Ectodermal cell (in vitro differentiated cells): Measurements from ENCODE around the gene ZFYVE19.

Experiments
- H3K27ac ChIP-seq: 2 replicates; pipeline ENCODE4 v1.7.0; 2013; ENCODE audit warnings: mild to moderate bottlenecking, low read depth, low read length; ENCODE audit not compliant: insufficient read depth, poor library complexity, severe bottlenecking
- H3K27me3 ChIP-seq: 2 replicates; pipeline ENCODE4 v1.7.0; 2013; ENCODE audit warnings: mild to moderate bottlenecking, low read length; ENCODE audit not compliant: insufficient read depth, control insufficient read depth, poor library complexity, severe bottlenecking
- H3K36me3 ChIP-seq: one replicate; pipeline ENCODE4 v1.7.0; 2013; ENCODE audit warnings: low read length; ENCODE audit not compliant: control insufficient read depth, insufficient read depth
- H3K4me1 ChIP-seq: one replicate; pipeline ENCODE4 v1.7.0; 2013; ENCODE audit warnings: low read length; ENCODE audit not compliant: control insufficient read depth, insufficient read depth
- H3K4me3 ChIP-seq: 2 replicates; pipeline ENCODE4 v1.7.0; 2013; ENCODE audit warnings: low read depth, low read length, control low read depth; ENCODE audit not compliant: insufficient read depth
- H3K9me3 ChIP-seq: 2 replicates; pipeline ENCODE4 v1.7.0; 2013; ENCODE audit warnings: mild to moderate bottlenecking, low read length, moderate library complexity; ENCODE audit not compliant: control insufficient read depth
- WGBS, 2 experiments: methylation state at CpG; one replicate each; pipeline ENCODE4 v1.1.7; 2013; ENCODE audit warnings: missing lambda C conversion rate in 2 of 2; 5-methylcytosine and 5-hydroxymethylcytosine counted together

ZFYVE19 gene

DNA sequence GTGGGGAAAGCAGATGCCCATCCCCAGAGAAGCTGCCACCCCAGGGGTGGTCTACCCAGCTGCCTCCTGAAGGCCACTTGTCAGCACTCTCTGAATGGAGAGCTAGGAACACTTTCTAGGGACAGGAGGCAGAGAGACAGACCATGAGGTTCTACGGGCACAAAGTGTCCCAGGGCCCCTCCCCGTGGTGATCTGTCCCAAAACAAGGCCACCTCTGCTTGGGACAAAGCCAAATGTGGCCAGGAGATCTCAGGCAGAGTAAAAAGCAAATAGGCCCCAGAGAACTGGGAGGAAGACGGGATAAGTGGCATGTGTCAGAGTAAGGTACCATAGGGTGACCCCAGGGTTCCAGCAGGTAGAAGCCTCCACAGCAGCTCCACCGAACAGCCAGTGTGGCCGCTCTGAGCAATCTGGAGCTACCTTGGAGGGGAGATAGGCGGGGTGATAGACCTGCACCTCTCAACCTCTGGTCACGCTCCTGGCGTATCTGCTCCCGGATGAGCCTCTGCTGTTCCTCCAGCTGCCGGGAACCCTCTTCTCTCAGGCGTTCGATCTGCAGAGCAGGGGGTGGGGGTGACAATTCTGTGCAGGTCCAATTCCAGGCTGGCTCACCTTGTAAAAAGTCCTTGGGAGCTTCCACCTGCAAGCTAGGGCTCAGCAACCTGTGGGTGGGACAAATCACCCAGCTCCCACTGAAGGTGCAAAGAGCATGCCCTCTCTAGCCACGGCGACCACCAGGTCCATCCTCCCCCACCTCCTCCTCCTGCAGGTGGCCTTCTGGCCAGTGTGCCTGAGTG, 31.0 kb upstream of the ZFYVE19 start:
- Histone ChIP-seq H3K27ac (no peak overlapping the region), H3K27me3 (no peaks in the 10 kb centered on the region), H3K9me3 (no peaks in the 10 kb centered on the region), H3K36me3 (peaks cover 28% of the 10 kb centered on the region), H3K4me3 (no peak overlapping the region), H3K4me1 (no peaks in the 10 kb centered on the region)
- WGBS, 2 experiments, result 95 to 96% methylated on average over 14 of the region's 14 CpGs

DNA sequence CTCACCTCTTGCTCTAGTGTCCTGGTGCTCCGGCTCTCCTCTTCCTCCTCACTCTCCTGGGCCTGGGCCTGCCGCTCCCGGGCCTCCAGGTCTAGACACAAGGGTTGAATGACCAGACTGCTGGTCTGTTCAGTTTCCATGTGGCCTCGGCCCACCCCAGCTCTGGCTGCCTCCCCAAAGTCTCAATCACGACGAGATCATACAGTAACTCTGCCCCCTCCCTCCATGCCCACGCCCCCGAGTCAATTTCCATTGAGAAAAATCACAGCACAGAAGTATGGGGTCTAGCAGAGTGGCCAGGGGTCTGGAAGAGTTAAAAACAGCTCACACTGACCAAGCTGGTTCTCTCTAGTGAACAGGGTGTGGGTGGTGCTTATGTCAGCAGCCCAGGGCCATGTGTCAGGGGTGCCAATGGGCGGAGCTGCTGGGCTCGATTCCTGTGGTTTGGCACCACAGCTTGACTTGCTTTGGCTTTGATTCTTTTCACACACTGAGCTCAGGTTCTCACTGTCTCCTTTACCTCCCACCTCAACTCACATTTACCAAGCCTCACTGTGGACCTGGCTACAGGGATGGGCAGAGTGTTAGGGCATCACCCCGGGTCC, 30.2 kb upstream of the ZFYVE19 start:
- no peak overlapping the region for H3K27ac ChIP-seq

DNA sequence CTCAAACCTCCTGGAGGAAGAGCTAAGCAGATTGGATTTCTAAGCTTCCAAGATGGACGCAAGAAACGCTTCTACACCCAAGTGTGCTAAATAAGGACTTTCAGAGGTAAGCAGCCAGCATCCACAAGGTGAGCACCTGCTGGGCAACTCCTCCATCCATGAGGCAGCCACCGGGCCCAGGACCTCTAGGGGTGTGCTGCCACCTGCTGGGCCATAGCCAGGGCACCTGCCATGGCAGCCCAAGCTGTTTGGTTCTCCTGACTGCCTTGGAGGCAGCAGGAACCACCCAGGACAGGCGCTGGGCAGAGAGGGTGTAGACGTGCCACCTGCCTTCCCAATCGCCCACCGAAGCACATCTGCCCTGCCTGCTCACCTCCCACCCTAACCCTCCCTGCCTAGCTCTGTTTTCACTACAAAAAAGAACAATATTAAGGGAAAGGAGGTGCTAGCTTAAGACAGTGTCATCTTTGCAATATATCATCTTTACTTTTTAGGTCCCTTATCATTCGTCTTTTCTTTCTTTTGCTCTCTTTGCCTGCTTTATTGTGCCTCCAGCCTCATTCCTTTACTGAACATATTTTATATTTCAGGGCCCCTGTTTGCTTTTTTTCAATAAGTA, 24.2 kb upstream of the ZFYVE19 start:
- Histone ChIP-seq H3K36me3 (peaks cover 11% of the 10 kb centered on the region), H3K27ac (peak overlapping the region; percentile 6), H3K27me3 (no peaks in the 10 kb centered on the region), H3K4me1 (no peaks in the 10 kb centered on the region), H3K4me3 (no peak overlapping the region), H3K9me3 (no peaks in the 10 kb centered on the region)
- WGBS, 2 experiments, result 76 to 78% methylated on average over 8 of the region's 8 CpGs

More for the DNA sequence above, 30.2 kb upstream of the ZFYVE19 start:
- WGBS, 2 experiments, result 94% methylated on average over 11 of the region's 11 CpGs
- Histone ChIP-seq H3K4me1 (no peaks in the 10 kb centered on the region), H3K27me3 (no peaks in the 10 kb centered on the region), H3K9me3 (no peaks in the 10 kb centered on the region), H3K36me3 (peaks cover 28% of the 10 kb centered on the region), H3K4me3 (no peak overlapping the region)

DNA sequence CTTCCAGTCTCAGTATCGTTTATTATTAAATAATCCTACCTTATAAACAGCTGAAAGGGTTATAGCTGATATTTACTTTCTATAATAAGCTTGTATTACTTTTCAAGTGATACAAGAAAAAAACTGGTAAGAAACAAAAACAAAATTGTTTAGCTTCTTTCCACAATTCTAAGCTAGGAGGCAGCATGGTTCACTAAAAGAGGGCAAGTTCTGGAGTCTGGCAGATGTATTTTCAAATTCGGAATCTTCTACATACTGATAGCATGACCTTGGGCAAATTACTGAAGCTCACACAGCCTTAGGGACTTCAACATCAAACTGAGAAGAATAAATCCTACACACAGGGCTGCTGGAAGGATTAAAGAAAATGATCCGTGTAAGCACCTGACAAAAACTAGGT, 21.7 kb upstream of the ZFYVE19 start:
- H3K36me3 ChIP-seq, result no peaks in the 10 kb centered on the region
- H3K27me3 ChIP-seq, result no peaks in the 10 kb centered on the region
- 88 to 96% methylated on average over 2 of the region's 3 CpGs for WGBS, 2 experiments
- no peak overlapping the region for H3K4me3 ChIP-seq
- no peaks in the 10 kb centered on the region for H3K9me3 ChIP-seq
- no peaks in the 10 kb centered on the region for H3K4me1 ChIP-seq
- H3K27ac ChIP-seq, result no peak overlapping the region

DNA sequence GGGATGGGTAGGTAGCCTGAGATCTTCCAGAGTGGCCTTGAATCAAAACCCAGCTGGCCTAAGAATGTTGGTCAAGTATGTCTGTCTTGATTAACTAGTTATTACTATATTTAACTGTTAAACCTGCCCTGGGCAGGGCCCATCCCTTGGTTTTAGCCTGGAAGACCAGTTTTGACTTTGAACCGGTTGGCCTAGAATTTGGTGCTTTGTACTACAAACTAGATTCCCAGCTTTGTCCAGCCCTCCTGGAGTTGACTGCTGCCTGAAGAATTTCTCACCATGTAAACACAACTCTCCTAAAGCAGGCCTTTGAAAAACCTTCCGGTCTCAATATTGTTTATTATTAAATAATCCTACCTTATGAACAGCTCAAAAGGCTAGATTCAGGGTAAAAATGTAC, 21.1 kb upstream of the ZFYVE19 start:
- Histone ChIP-seq H3K27ac (no peak overlapping the region), H3K27me3 (no peaks in the 10 kb centered on the region), H3K4me1 (no peaks in the 10 kb centered on the region), H3K9me3 (no peaks in the 10 kb centered on the region), H3K36me3 (no peaks in the 10 kb centered on the region), H3K4me3 (no peak overlapping the region)
- 89 to 97% methylated on average over 1 to 2 of the region's 2 CpGs for WGBS, 2 experiments

DNA sequence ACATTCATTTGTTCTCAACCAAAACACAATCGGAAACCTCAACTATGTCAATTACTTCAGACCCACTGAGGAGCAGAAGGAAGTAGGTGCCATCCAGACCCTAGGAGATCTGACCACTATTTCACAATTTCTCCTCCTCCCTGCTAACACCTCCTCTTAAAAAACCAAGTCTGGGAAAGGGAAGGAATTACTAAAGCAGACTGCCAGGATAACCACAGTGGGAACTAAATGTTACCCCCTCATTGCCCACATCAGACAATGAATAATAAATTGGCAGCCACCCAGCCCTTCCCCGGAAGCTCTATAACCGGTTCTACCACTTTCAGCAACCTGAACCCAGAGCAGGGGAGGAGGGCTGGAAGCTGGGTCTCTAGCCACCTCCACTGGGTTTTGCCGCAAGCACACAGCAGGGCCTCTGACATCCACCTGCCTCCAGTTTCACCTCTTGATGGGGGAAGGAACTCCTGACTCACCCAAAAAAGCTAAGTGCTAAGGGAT, 19.5 kb upstream of the ZFYVE19 start:
- 55 to 70% methylated on average over 4 of the region's 4 CpGs for WGBS, 2 experiments
- no peaks in the 10 kb centered on the region for H3K27me3 ChIP-seq
- no peaks in the 10 kb centered on the region for H3K36me3 ChIP-seq
- no peaks in the 10 kb centered on the region for H3K9me3 ChIP-seq
- H3K4me3 ChIP-seq, result no peak overlapping the region
- H3K27ac ChIP-seq, result no peak overlapping the region
- no peaks in the 10 kb centered on the region for H3K4me1 ChIP-seq

DNA sequence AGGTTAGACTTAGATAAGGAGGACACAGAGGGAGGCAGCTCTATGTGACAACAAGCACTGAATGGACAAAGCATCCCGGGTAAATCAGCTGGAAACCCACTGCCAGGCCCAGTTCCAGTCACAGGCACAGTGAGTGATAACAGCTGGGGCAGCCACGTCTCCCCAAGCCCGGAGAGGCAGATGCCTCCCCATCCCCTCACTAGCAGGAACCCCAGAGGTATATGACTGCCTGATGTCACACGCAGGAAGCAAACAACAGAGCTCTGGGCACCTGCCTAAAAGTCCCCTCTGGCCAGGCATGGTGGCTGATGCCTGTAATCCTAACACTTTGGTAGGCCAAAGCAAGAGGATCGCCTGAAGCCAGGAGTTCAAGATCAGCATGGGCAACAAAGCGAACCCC, 18.9 kb upstream of the ZFYVE19 start:
- H3K27ac ChIP-seq, result no peak overlapping the region

DNA sequence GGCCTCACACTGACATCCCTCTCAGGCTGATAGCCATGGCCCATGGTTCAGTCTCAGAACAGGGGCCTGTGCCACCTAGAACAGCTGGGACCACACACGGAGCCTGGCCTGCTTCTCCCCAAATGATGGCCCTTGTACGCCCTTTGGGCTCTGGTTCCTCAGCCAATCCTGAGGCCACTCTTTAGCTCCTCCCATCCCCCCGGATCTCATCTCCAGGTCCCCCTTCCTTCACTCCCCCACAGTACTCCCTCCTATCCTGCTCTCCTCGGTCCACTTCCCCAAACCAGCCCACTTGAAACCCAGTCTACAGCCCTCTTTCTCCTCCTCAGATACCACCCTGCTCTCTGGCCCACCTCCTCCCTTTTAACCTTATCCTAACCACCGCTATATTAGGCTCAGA, 17.8 kb upstream of the ZFYVE19 start:
- WGBS, 2 experiments, result 89 to 94% methylated on average over 5 of the region's 5 CpGs
- no peak overlapping the region for H3K4me3 ChIP-seq

More for the DNA sequence above, 18.9 kb upstream of the ZFYVE19 start:
- H3K27me3 ChIP-seq, result no peaks in the 10 kb centered on the region
- H3K4me1 ChIP-seq, result no peaks in the 10 kb centered on the region
- 73 to 80% methylated on average over 6 of the region's 6 CpGs for WGBS, 2 experiments
- H3K4me3 ChIP-seq, result no peak overlapping the region
- no peaks in the 10 kb centered on the region for H3K9me3 ChIP-seq
- no peaks in the 10 kb centered on the region for H3K36me3 ChIP-seq

DNA sequence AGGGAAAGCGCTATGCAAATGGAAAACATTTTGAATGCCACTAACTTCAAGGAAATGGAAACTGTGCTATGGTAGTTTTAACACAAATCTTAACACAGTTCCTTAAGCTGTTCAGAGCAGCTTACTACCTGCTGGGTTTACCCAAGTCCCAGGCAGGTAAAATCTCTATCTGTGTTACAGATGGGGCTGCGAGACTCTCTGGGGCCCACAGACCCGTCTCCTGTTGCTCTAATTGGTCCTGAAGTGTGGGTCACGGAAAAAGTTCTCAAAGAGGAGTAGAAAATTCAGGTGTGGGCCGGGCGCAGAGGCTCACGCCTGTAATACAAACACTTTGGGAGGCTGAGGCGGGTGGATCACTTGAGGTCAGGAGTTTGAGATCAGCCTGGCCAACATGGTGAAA, 16.9 kb upstream of the ZFYVE19 start:
- H3K4me3 ChIP-seq, result no peak overlapping the region
- no peaks in the 10 kb centered on the region for H3K9me3 ChIP-seq
- 92 to 93% methylated on average over 7 to 8 of the region's 8 CpGs for WGBS, 2 experiments
- no peaks in the 10 kb centered on the region for H3K36me3 ChIP-seq
- H3K27ac ChIP-seq, result no peak overlapping the region
- H3K27me3 ChIP-seq, result no peaks in the 10 kb centered on the region
- no peaks in the 10 kb centered on the region for H3K4me1 ChIP-seq

More for the DNA sequence above, 17.8 kb upstream of the ZFYVE19 start:
- no peaks in the 10 kb centered on the region for H3K9me3 ChIP-seq
- H3K36me3 ChIP-seq, result no peaks in the 10 kb centered on the region
- H3K4me1 ChIP-seq, result no peaks in the 10 kb centered on the region
- no peak overlapping the region for H3K27ac ChIP-seq
- H3K27me3 ChIP-seq, result no peaks in the 10 kb centered on the region

DNA sequence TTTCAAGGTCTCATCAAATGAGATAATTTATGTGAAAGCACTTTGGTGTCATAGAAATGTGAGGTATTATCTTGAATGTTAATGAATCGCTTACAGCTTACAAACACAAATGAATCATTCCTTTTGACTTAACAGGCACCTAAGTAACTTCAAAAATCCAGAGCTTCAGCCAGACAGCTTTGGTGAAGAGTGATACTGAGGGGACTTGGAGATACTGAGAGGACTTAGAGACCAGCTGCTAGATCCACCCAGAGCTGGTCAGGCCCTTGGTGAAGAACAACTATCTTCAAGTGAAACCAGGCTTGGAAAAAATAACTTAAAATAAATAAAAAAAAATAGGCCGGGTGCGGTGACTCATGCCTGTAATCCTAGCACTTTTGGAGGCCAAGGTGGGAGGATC, 16.2 kb upstream of the ZFYVE19 start:
- H3K9me3 ChIP-seq, result no peaks in the 10 kb centered on the region
- no peaks in the 10 kb centered on the region for H3K36me3 ChIP-seq
- H3K4me3 ChIP-seq, result no peak overlapping the region
- H3K27ac ChIP-seq, result no peak overlapping the region
- no peaks in the 10 kb centered on the region for H3K27me3 ChIP-seq
- H3K4me1 ChIP-seq, result no peaks in the 10 kb centered on the region
- 94 to 100% methylated on average over 2 of the region's 3 CpGs for WGBS, 2 experiments
